Measurements from ENCODE around the gene KLHDC4. TPM values are rescaled to one million over a fixed set of nuclear protein-coding genes. Genes with fewer than 3 reads are reported as not detected.
A peak's percentile ranks its signal among the peaks of the same experiment; 100 is the strongest.

Gene KLHDC4
- total RNA-seq, 2 donors from 2014 or later = 71.0 to 188 TPM

DNA sequence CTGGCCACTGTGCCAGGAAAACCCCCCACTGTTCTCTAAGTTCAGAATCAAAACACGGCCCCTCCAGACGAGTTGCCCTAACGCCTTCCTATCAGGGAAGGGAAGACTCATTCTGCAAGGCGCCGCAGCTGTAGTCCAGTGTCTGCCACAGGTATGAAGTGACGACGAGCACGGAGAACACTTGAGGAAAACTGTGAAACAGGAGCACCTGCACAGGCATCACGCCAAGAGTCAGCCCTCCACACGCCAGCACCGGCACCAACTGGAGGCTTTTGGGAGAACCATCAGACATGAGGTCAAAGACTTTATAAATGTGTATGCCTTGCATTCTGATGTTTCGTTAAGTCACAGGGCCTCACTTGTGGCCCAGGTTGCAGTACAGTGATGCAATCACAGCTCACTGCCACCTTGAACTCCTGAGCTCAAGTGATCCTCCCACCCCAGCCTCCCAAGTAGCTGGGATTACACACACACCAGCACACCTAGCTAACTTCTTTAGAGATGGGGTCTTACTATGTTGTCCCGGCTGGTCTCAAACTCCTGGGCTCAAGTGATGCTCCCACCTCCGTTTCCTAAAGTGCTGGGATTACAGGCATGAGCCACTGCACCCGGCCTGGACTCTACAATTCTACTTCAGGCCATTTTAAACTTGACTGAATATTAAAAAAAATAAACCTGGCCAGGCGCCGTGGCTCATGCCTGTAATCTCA, 22.9 kb downstream of the KLHDC4 start:
- H3K27ac Mint-ChIP-seq = peak overlapping the region in 1 of 2 donors; percentile 88
- H3K9me3 Mint-ChIP-seq = no peaks in the 10 kb centered on the region
- no peaks in the 10 kb centered on the region for H3K27me3 Mint-ChIP-seq
- H3K4me1 Mint-ChIP-seq (ENCODE audit: low read depth in 2 of 2) = peaks cover 17 to 26% of the 10 kb centered on the region in 2 donors
- no peak overlapping the region for H3K4me3 Mint-ChIP-seq
- ATAC-seq (no peak), DNase-seq (ENCODE audit: low spot score) (no peak)
- peaks cover 24% of the 10 kb centered on the region for H3K36me3 Mint-ChIP-seq

DNA sequence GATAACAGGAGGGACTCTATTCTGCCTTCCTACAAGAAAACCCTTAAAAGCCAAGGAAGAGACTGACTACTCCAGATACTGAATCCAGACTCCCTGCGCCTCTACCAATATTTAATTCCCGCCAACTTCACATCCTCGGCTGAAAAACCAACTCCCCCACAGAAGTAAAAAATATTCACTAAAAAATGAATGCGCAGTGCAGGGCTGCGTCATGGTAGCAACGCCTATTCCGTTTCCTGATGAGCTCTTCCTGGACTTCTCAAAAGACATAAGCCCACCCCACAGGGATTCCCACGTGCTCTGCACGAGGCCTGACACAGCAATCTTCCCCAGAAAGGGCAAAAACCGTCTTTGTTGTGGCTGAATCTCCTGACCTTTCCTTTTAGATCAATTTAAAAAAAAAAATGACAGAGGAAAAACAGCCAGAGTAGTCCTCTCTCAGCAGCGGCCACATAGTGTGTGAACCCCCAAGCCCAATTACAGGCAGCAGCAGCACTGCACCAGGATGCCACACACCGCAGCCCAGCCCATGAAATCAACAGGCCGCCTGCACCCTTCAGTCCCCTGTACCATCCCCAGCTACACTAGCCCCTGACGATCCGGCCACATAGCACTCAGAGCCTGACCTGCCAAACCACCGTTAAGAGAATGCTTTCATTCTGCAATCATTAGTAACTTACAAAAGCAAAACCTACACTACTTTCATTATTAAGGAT, 23.9 kb downstream of the KLHDC4 start:
- no peak for DNase-seq (ENCODE audit: low spot score)
- H3K27ac Mint-ChIP-seq = peak overlapping the region; percentile 72 to 88
- peak; percentile 80 to 86 for ATAC-seq
- H3K4me1 Mint-ChIP-seq (ENCODE audit: low read depth in 2 of 2) = peaks cover 17 to 24% of the 10 kb centered on the region in 2 donors
- H3K36me3 Mint-ChIP-seq = peaks cover 22% of the 10 kb centered on the region
- no peaks in the 10 kb centered on the region for H3K9me3 Mint-ChIP-seq
- no peaks in the 10 kb centered on the region for H3K27me3 Mint-ChIP-seq
- peak overlapping the region; percentile 55 for H3K4me3 Mint-ChIP-seq

- peak overlapping the region; percentile 2 for H3K4me3 Mint-ChIP-seq
- DNase-seq (ENCODE audit: low spot score) (no peak), ATAC-seq (no peak)
- H3K36me3 Mint-ChIP-seq = peaks cover 18% of the 10 kb centered on the region
- H3K27me3 Mint-ChIP-seq = no peaks in the 10 kb centered on the region
- H3K4me1 Mint-ChIP-seq (ENCODE audit: low read depth in 2 of 2) = peaks cover 17 to 25% of the 10 kb centered on the region in 2 donors
- peak overlapping the region; percentile 12 to 88 for H3K27ac Mint-ChIP-seq
- H3K9me3 Mint-ChIP-seq = no peaks in the 10 kb centered on the region
Observed at GRCh38 chr16:87740909-87741424, 24.8 kb downstream of the KLHDC4 start.

- Mint-ChIP-seq H3K9me3 (no peaks in the 10 kb centered on the region), H3K36me3 (peaks cover 15% of the 10 kb centered on the region), H3K27me3 (no peaks in the 10 kb centered on the region), H3K4me3 (peak overlapping the region; percentile 2), H3K4me1 (ENCODE audit: low read depth in 2 of 2) (peaks cover 17 to 29% of the 10 kb centered on the region in 2 donors), H3K27ac (peak overlapping the region; percentile 12 to 45)
- DNase-seq (ENCODE audit: low spot score) (no peak), ATAC-seq (no peak)
Observed at GRCh38 chr16:87740441-87740840, 25.3 kb downstream of the KLHDC4 start.

GRCh38 chr16:87739801-87740200, 26.0 kb downstream of the KLHDC4 start:
- DNase-seq (ENCODE audit: low spot score) = no peak
- no peak overlapping the region for H3K27ac Mint-ChIP-seq
- peaks cover 15% of the 10 kb centered on the region for H3K36me3 Mint-ChIP-seq
- H3K4me3 Mint-ChIP-seq = no peak overlapping the region
- H3K4me1 Mint-ChIP-seq (ENCODE audit: low read depth in 2 of 2) = peaks cover 17 to 25% of the 10 kb centered on the region in 2 donors
- no peaks in the 10 kb centered on the region for H3K27me3 Mint-ChIP-seq
- H3K9me3 Mint-ChIP-seq = no peaks in the 10 kb centered on the region
- ATAC-seq = no peak

GRCh38 chr16:87736008-87736382, 29.8 kb downstream of the KLHDC4 start:
- Mint-ChIP-seq H3K4me3 (no peak overlapping the region), H3K36me3 (peaks cover 6% of the 10 kb centered on the region), H3K27me3 (no peaks in the 10 kb centered on the region), H3K4me1 (ENCODE audit: low read depth in 2 of 2) (peaks cover 20 to 34% of the 10 kb centered on the region in 2 donors), H3K9me3 (no peaks in the 10 kb centered on the region), H3K27ac (peak overlapping the region in 1 of 2 donors; percentile 35)
- DNase-seq (ENCODE audit: low spot score) (no peak), ATAC-seq (no peak)

DNA sequence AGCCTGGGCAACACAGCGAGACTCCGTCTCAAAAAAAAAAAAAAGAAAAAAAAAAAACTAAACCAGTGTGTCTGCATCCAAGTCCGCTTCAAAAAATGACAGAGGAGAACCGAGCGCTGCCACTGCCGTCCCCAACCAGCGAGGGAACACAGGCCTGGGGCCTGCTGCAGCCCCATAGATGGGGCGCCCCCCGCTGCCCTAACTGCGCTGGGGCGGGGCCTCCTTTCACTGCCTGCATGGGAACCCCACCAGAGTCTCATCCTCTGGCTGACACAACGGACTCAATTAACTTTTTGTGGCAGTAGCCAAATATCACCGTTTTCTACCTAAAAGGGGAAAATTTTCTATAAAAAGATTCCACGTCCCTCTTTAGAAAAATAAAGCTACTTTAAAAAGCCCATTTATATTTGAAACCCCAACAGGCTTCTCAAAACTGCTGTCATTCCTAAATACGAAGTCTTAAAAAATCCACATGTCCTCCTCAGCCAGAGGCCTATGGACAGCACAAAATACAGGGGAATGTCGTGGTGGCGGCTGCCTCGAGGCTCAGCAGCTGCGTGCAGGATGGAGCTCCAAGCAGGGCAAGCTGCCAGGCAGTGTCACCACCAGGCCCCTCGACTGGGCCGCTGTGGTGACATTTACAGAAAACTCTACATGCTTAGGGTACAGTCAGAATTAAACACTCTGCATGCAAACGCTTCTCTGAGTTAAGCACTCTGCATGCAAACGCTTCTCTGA, 30.3 kb downstream of the KLHDC4 start:
- ATAC-seq (no peak), DNase-seq (ENCODE audit: low spot score) (no peak)
- Mint-ChIP-seq H3K9me3 (no peaks in the 10 kb centered on the region), H3K27ac (peak overlapping the region in 1 of 2 donors; percentile 35), H3K4me3 (no peak overlapping the region), H3K4me1 (ENCODE audit: low read depth in 2 of 2) (peaks cover 15 to 30% of the 10 kb centered on the region in 2 donors), H3K27me3 (no peaks in the 10 kb centered on the region), H3K36me3 (peaks cover under 1% of the 10 kb centered on the region)

- H3K4me3 Mint-ChIP-seq = no peak overlapping the region
- no peak for DNase-seq (ENCODE audit: low spot score)
- peaks cover 15 to 30% of the 10 kb centered on the region in 2 donors for H3K4me1 Mint-ChIP-seq (ENCODE audit: low read depth in 2 of 2)
- no peak overlapping the region for H3K27ac Mint-ChIP-seq
- H3K27me3 Mint-ChIP-seq = no peaks in the 10 kb centered on the region
- H3K9me3 Mint-ChIP-seq = no peaks in the 10 kb centered on the region
- no peak for ATAC-seq
- no peaks in the 10 kb centered on the region for H3K36me3 Mint-ChIP-seq
Observed at GRCh38 chr16:87734644-87735043, 31.1 kb downstream of the KLHDC4 start.

DNA sequence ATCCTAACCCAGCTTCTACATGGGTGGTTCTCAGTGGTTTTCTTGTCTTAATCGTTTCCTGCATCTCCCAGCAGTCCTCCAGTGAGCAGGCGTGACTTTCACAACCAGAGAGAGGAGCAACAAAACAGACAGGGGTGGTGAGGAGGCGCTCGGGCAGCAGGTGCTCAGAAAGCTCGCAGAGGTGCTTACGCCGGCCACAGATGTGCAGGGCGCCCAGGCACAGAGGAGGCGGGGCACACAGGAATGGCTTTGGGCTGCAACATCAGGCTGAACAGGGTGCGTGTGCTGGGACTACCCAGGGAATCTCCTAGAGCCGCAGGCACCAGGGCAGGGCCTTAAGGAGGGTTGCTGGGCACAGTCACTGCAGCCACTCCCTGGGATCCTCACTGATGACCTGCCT, 32.6 kb downstream of the KLHDC4 start:
- no peak overlapping the region for H3K4me3 Mint-ChIP-seq
- H3K27ac Mint-ChIP-seq = no peak overlapping the region
- no peaks in the 10 kb centered on the region for H3K36me3 Mint-ChIP-seq
- ATAC-seq (peak in 1 of 2 donors; percentile 45), DNase-seq (ENCODE audit: low spot score) (no peak)
- no peaks in the 10 kb centered on the region for H3K27me3 Mint-ChIP-seq
- peaks cover 15 to 30% of the 10 kb centered on the region in 2 donors for H3K4me1 Mint-ChIP-seq (ENCODE audit: low read depth in 2 of 2)
- no peaks in the 10 kb centered on the region for H3K9me3 Mint-ChIP-seq

GRCh38 chr16:87731607-87732006, 34.2 kb downstream of the KLHDC4 start:
- Mint-ChIP-seq H3K27me3 (no peaks in the 10 kb centered on the region), H3K4me3 (no peak overlapping the region), H3K36me3 (peaks cover 9% of the 10 kb centered on the region), H3K4me1 (ENCODE audit: low read depth in 2 of 2) (peaks cover 22 to 39% of the 10 kb centered on the region in 2 donors), H3K9me3 (no peaks in the 10 kb centered on the region), H3K27ac (no peak overlapping the region)
- no peak for DNase-seq (ENCODE audit: low spot score)
- no peak for ATAC-seq

DNA sequence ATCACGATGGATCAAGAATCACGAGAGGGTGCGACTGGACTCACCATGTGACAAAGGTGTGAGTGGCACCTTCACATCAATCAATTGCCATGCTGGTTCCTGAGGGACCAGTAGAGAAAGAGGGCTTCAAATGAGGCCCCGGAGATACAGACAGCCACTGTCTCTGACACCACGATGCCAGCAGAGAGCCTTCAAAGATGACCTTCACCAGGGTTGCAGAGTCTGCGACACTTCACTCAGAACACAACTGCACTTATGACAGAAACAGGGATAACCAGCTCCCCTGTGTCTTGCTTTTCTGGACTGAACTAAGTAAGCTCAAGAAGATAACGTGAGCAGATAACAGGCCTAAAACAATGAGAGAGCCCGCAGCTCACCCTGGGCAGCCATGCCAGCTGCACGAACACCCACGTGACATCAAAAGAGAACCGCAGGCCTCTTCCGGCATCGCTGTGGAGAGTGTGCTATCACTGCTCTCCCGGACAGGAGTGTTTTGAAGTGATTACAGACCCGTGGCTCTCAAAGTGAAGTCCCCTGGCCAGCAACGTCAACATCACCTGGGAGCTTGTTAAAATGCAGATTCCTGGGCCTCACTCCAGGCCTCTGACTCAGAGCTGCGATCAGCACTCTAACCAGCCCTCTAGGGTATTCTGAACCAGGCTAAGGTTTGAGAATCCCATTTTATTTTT, 36.4 kb downstream of the KLHDC4 start:
- Mint-ChIP-seq H3K27ac (no peak overlapping the region), H3K4me3 (no peak overlapping the region), H3K9me3 (no peaks in the 10 kb centered on the region), H3K27me3 (no peaks in the 10 kb centered on the region), H3K4me1 (ENCODE audit: low read depth in 2 of 2) (peaks cover 34 to 45% of the 10 kb centered on the region in 2 donors), H3K36me3 (peaks cover 9% of the 10 kb centered on the region)
- ATAC-seq = no peak
- no peak for DNase-seq (ENCODE audit: low spot score)

DNA sequence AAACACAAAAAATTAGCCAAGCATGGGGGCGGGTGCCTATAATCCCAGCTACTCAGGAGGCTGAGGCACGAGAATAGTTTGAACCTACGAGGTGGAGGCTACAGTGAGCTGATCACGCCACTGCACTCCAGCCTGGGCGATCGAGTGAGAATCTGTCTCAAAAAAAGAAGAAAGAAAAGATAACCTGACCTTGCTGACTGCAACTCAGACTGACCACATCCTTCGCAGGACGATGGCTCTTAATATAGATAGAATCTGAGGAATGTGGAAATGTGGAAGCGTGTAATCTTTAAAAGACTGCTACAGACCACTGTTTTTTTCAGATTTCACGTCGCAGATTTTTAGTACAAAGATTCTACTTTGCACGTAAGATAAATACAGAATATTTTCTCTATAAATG, 37.8 kb downstream of the KLHDC4 start:
- DNase-seq (ENCODE audit: low spot score) = no peak
- Mint-ChIP-seq H3K36me3 (peaks cover 12% of the 10 kb centered on the region), H3K27me3 (no peaks in the 10 kb centered on the region), H3K4me3 (no peak overlapping the region), H3K9me3 (no peaks in the 10 kb centered on the region), H3K4me1 (ENCODE audit: low read depth in 2 of 2) (peaks cover 32 to 46% of the 10 kb centered on the region in 2 donors), H3K27ac (no peak overlapping the region)
- no peak for ATAC-seq

GRCh38 chr16:87727346-87727745, 38.4 kb downstream of the KLHDC4 start:
- H3K4me1 Mint-ChIP-seq (ENCODE audit: low read depth in 2 of 2) = peaks cover 33 to 46% of the 10 kb centered on the region in 2 donors
- DNase-seq (ENCODE audit: low spot score) = no peak
- ATAC-seq = no peak
- H3K9me3 Mint-ChIP-seq = no peaks in the 10 kb centered on the region
- peak overlapping the region in 1 of 2 donors; percentile 36 for H3K27ac Mint-ChIP-seq
- H3K36me3 Mint-ChIP-seq = peaks cover 14% of the 10 kb centered on the region
- H3K4me3 Mint-ChIP-seq = no peak overlapping the region
- H3K27me3 Mint-ChIP-seq = no peaks in the 10 kb centered on the region
